Loucy (cell line): ENCODE measurements around the gene NRAS.

ENCODE experiments used
- H2AFZ ChIP-seq: fragments of 200-600 bp; sonication (generic); 2 replicates; pipeline ENCODE4 v1.6.0; 2016; ENCODE audit warnings: antibody characterized with exemption, mild to moderate bottlenecking, low read length, moderate library complexity
- H3F3A ChIP-seq: fragments of 200-600 bp; 2 replicates; pipeline ENCODE4 v1.6.0; 2016; ENCODE audit warnings: antibody characterized with exemption, low read depth, mild to moderate bottlenecking
- H3K27me3 ChIP-seq: fragments of 200-600 bp; sonication (generic); 2 replicates; pipeline ENCODE4 v1.6.1; 2014; ENCODE audit warnings: low read length, mild to moderate bottlenecking; ENCODE audit not compliant: insufficient read depth, poor library complexity, severe bottlenecking
- H3K36me3 ChIP-seq: fragments of 200-600 bp; sonication (generic); 2 replicates; pipeline ENCODE4 v1.6.1; 2016; ENCODE audit warnings: low read length; ENCODE audit not compliant: insufficient read depth
- H3K4me1 ChIP-seq: fragments of 200-600 bp; sonication (generic); 2 replicates; pipeline ENCODE4 v1.5.1; 2014; ENCODE audit warnings: low read length, mild to moderate bottlenecking; ENCODE audit not compliant: insufficient read depth, poor library complexity, severe bottlenecking
- H3K4me2 ChIP-seq: fragments of 200-600 bp; sonication (generic); 2 replicates; pipeline ENCODE4 v1.6.0; 2014; ENCODE audit warnings: antibody characterized with exemption, low read length, low read depth, mild to moderate bottlenecking; ENCODE audit not compliant: poor library complexity, severe bottlenecking
- H3K4me3 ChIP-seq: fragments of 200-600 bp; sonication (generic); 2 replicates; pipeline ENCODE4 v1.5.1; 2014; ENCODE audit warnings: low read length, mild to moderate bottlenecking, mixed read lengths; ENCODE audit not compliant: poor library complexity, severe bottlenecking
- H3K79me2 ChIP-seq: fragments of 200-600 bp; sonication (generic); 2 replicates; pipeline ENCODE4 v1.6.1; 2014; ENCODE audit warnings: low read length; ENCODE audit not compliant: insufficient read depth
- H3K9ac ChIP-seq: fragments of 200-600 bp; sonication (generic); 2 replicates; pipeline ENCODE4 v1.6.0; 2014; ENCODE audit warnings: mild to moderate bottlenecking, low read depth, low read length, moderate library complexity; ENCODE audit not compliant: poor library complexity, severe bottlenecking
- H3K9me2 ChIP-seq: fragments of 200-600 bp; sonication (generic); replicated peaks from 2 replicates; pipeline ENCODE4 v1.6.1; 2016; ENCODE audit warnings: low read depth, low read length, mixed read lengths
- H3K9me3 ChIP-seq: fragments of 200-600 bp; sonication (generic); 2 replicates; pipeline ENCODE4 v1.6.1; 2014; ENCODE audit warnings: mild to moderate bottlenecking, antibody characterized with exemption, low read length, low read depth; ENCODE audit not compliant: insufficient read depth
- H4K20me1 ChIP-seq: fragments of 200-600 bp; sonication (generic); 2 replicates; pipeline ENCODE4 v1.6.0; 2014; ENCODE audit warnings: antibody characterized with exemption, low read length, mild to moderate bottlenecking; ENCODE audit not compliant: insufficient read depth, poor library complexity, severe bottlenecking
- CTCF ChIP-seq: fragments of 200-600 bp; sonication (generic); conservative IDR thresholded peaks from 2 replicates; pipeline ENCODE4 v1.5.1; 2014; ENCODE audit warnings: mild to moderate bottlenecking, antibody characterized with exemption, low read length
- EZH2phosphoT487 ChIP-seq: fragments of 200-600 bp; IDR thresholded peaks from 2 replicates; pipeline ENCODE4 v1.6.1; 2018; ENCODE audit warnings: antibody characterized with exemption, mild to moderate bottlenecking, moderate library complexity, borderline replicate concordance

NRAS gene

GRCh38 chr1:114702737-114703136 is 13.8 kb downstream of the NRAS start:
- no peaks in the 10 kb centered on the region for H3K27me3 ChIP-seq
- no peaks in the 10 kb centered on the region for H3K79me2 ChIP-seq
- peaks cover 15% of the 10 kb centered on the region for H3K36me3 ChIP-seq
- no peaks in the 10 kb centered on the region for H3K9me3 ChIP-seq
- no peaks in the 10 kb centered on the region for H3K4me1 ChIP-seq
- H2AFZ ChIP-seq = no peak overlapping the region
- no peak overlapping the region for H3K9ac ChIP-seq
- H3K9me2 ChIP-seq = no peaks in the 10 kb centered on the region
- H3F3A ChIP-seq = no peaks in the 10 kb centered on the region
- no peak for TF ChIP-seq EZH2phosphoT487
- no peak for TF ChIP-seq CTCF
- H4K20me1 ChIP-seq = no peaks in the 10 kb centered on the region
- no peak overlapping the region for H3K4me2 ChIP-seq
- H3K4me3 ChIP-seq = no peak overlapping the region

GRCh38 chr1:114701931-114702330 is 14.6 kb downstream of the NRAS start:
- H3K27me3 ChIP-seq = no peaks in the 10 kb centered on the region
- no peaks in the 10 kb centered on the region for H3K9me2 ChIP-seq
- no peaks in the 10 kb centered on the region for H4K20me1 ChIP-seq
- H3K4me3 ChIP-seq = no peak overlapping the region
- H3K4me2 ChIP-seq = no peak overlapping the region
- no peak overlapping the region for H3K9ac ChIP-seq
- H2AFZ ChIP-seq = no peak overlapping the region
- H3K79me2 ChIP-seq = no peaks in the 10 kb centered on the region
- TF ChIP-seq EZH2phosphoT487 = no peak
- no peak for TF ChIP-seq CTCF
- H3K9me3 ChIP-seq = no peaks in the 10 kb centered on the region
- H3K4me1 ChIP-seq = no peaks in the 10 kb centered on the region
- peaks cover 7% of the 10 kb centered on the region; the same call in 1 of the 2 replicates for H3K36me3 ChIP-seq
- H3F3A ChIP-seq = no peaks in the 10 kb centered on the region

DNA sequence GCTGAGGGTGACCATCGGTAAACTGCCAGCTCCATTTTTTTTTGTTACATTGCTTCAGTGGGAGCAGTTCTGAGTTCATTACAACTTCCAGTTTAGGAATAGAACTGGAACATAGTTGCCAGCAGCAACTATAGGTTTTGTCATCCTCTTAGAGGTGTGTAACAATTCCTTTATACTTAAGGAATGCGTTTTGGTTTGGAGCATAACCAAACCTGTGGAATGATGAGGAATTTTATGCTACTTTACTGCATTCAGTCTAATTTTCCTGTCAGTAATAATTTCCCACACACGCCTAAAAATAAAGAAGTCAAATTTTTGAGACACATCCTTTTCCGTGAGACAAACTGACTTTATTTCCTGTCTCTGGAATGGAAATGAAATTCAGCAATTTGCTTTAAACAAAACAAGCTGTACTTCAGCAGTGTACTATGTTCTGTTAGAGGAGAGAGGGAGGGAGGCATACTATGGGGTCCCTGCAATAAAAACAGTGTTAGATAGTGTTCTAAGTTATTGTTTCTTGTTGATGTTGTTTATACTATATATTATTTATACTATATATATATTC is 16.5 kb downstream of the NRAS start:
- Histone ChIP-seq H3K9me3 (no peaks in the 10 kb centered on the region), H3K36me3 (no peaks in the 10 kb centered on the region), H3K4me3 (no peak overlapping the region), H3F3A (no peaks in the 10 kb centered on the region), H4K20me1 (no peaks in the 10 kb centered on the region), H2AFZ (no peak overlapping the region), H3K79me2 (no peaks in the 10 kb centered on the region), H3K9me2 (no peaks in the 10 kb centered on the region), H3K27me3 (no peaks in the 10 kb centered on the region), H3K9ac (no peak overlapping the region), H3K4me2 (no peak overlapping the region), H3K4me1 (no peaks in the 10 kb centered on the region)
- TF ChIP-seq EZH2phosphoT487 = no peak
- no peak for TF ChIP-seq CTCF
